Measurements from ENCODE around the gene DHRS7B. TPM values are rescaled to one million over a fixed set of nuclear protein-coding genes. Genes with fewer than 3 reads are reported as not detected.

Gene DHRS7B
- total RNA-seq, 1 donor from 2014 or later: 11.8 TPM

DNA sequence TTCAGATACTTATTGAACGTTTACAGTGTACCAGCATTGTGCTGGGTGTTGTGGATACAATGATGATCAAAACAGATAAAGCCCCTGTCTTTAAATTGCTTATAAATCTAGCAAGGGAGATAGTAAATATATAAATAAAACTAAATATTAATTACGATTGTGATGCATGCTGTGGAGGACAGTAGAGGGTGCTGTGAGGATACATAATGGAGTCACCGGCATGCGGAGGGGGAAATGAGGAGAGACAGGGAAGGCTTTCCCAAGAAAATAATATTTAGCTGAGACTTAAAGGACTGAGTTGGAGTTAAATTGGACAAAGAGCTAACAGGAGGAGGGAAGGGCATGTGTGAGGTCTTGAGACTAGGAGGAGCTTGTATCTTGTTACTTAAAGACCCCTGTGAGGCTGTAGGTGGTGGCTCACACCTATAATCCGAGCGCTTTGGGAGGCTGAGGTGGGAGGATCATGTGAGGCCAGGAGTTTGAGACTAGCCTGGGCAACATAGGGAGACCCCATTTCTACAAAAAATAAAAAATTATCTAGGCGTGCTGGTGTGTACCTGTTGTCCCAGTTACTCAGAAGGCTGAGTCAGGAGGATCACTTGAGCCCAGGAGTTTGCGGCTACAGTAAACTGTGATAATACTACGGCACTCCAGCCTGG is 2.4 kb downstream of the DHRS7B start:
- CTCF ChIA-PET: interaction anchor here (1.4 to 2.3 kb wide), 3 partner anchors 11 to 384 kb away, joined by 5 to 12 read pairs (median 6); no protein-coding TSS in a partner anchor

DNA sequence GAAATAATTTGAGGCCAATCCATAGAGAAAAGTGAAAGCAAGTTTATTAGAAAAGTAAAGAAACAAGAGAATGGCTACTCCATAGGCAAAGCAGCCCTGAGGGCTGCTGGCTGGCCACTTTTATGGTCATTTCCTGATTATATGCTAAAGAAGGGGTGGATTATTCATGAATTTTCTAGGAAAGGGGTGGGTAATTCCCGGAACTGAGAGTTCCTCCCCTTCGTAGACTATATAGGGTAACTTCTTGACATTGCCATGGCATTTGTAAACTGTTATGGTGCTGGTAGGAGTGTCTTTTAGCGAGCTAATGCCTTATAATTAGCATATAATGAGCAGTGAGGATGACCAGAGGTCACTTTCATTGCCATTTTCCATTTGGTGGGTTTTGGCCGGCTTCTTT is 4.4 kb downstream of the DHRS7B start:
- no peak for ATAC-seq (ENCODE audit: low read depth)
- TF ChIP-seq, protein P1, sequence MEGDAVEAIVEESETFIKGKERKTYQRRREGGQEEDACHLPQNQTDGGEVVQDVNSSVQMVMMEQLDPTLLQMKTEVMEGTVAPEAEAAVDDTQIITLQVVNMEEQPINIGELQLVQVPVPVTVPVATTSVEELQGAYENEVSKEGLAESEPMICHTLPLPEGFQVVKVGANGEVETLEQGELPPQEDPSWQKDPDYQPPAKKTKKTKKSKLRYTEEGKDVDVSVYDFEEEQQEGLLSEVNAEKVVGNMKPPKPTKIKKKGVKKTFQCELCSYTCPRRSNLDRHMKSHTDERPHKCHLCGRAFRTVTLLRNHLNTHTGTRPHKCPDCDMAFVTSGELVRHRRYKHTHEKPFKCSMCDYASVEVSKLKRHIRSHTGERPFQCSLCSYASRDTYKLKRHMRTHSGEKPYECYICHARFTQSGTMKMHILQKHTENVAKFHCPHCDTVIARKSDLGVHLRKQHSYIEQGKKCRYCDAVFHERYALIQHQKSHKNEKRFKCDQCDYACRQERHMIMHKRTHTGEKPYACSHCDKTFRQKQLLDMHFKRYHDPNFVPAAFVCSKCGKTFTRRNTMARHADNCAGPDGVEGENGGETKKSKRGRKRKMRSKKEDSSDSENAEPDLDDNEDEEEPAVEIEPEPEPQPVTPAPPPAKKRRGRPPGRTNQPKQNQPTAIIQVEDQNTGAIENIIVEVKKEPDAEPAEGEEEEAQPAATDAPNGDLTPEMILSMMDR (IDR thresholded peaks at IDR 0.05): no peak
- CTCF ChIA-PET: interaction anchor here (2.4 kb wide), 1 partner anchor 12 kb away, joined by 7 read pairs; no protein-coding TSS in a partner anchor
- Mint-ChIP-seq H3K4me3 (no peak overlapping the region), H3K36me3 (ENCODE audit: low read depth) (peaks cover 18% of the 10 kb centered on the region), H3K9me3 (peaks cover 9% of the 10 kb centered on the region), H3K27me3 (no peaks in the 10 kb centered on the region), H3K27ac (no peak overlapping the region), H3K4me1 (peaks cover 22% of the 10 kb centered on the region)
- POLR2A ChIA-PET: no interaction called here
- intact Hi-C loops (cut with micrococcal nuclease): no loop called here
- no peak for DNase-seq

More for the DNA sequence above, 2.4 kb downstream of the DHRS7B start:
- peaks cover 37% of the 10 kb centered on the region for H3K4me1 Mint-ChIP-seq
- peaks cover 16% of the 10 kb centered on the region for H3K36me3 Mint-ChIP-seq (ENCODE audit: low read depth)
- ATAC-seq (ENCODE audit: low read depth) (no peak), DNase-seq (no peak)
- H3K27ac Mint-ChIP-seq: no peak overlapping the region
- TF ChIP-seq, protein P1 (IDR thresholded peaks at IDR 0.05): no peak
- POLR2A ChIA-PET: no interaction called here
- intact Hi-C loops (cut with micrococcal nuclease): loop anchor here (5.0 kb wide), 1 partner anchor 1152 kb away; the partner anchor contains the start of gene AKAP10
- H3K27me3 Mint-ChIP-seq: peaks cover 1% of the 10 kb centered on the region
- peak overlapping the region; percentile 55 for H3K4me3 Mint-ChIP-seq
- H3K9me3 Mint-ChIP-seq: peaks cover 5% of the 10 kb centered on the region

DNA sequence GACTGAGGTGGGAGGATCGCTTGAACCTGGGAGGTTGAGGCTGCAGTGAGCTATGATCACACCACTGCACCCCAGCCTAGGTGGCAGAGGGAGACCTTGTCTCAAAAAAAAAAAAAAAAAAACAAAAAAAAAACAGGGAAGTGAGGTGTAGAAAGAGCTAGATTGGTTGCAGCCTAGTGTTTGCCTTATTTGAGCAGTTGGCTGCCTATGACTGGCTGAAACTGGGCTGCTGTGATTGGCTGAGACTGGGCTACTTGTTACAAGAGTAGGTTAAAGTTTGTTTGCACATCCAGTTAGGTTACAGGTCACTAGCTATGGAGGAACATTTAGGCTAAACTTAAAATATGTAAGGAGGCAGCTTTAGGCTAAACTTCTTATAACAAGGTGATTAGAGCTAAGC is 5.7 kb downstream of the DHRS7B start:
- H3K27me3 Mint-ChIP-seq: no peaks in the 10 kb centered on the region
- peaks cover 9% of the 10 kb centered on the region for H3K36me3 Mint-ChIP-seq (ENCODE audit: low read depth)
- DNase-seq: no peak
- ChIA-PET CTCF (interaction anchor here (2.4 kb wide), 1 partner anchor 13 kb away, joined by 7 read pairs; no protein-coding TSS in a partner anchor), POLR2A (no interaction called here)
- H3K4me1 Mint-ChIP-seq: peaks cover 11% of the 10 kb centered on the region
- H3K9me3 Mint-ChIP-seq: peaks cover 9% of the 10 kb centered on the region
- TF ChIP-seq, protein P1 (IDR thresholded peaks at IDR 0.05): no peak
- intact Hi-C loops (cut with micrococcal nuclease): no loop called here
- no peak overlapping the region for H3K27ac Mint-ChIP-seq
- no peak for ATAC-seq (ENCODE audit: low read depth)
- no peak overlapping the region for H3K4me3 Mint-ChIP-seq

DNA sequence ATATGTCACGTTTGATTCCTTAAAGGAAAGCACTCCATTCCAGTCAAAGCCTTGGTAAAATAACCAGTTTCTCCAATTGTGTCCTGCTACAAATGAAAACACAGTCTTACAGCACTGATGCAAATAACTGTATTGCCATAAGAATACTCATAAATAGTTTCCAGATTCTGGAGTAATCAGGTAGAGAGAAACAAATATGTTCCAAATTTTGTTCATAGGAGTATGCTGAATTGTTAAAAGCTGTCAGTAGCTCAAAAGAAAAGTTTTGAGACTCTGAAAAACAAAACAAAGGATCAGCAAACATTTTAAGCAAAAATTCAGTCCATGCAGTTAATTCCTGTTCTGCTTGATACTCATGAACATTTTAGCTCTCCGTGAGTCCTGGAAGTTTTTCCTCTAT is 7.8 kb downstream of the DHRS7B start:
- ChIA-PET POLR2A (no interaction called here), CTCF (no interaction called here)
- DNase-seq: no peak
- Mint-ChIP-seq H3K27me3 (no peaks in the 10 kb centered on the region), H3K36me3 (ENCODE audit: low read depth) (peaks cover 8% of the 10 kb centered on the region), H3K9me3 (peaks cover 9% of the 10 kb centered on the region), H3K27ac (no peak overlapping the region), H3K4me1 (peaks cover 4% of the 10 kb centered on the region), H3K4me3 (no peak overlapping the region)
- ATAC-seq (ENCODE audit: low read depth): no peak
- TF ChIP-seq, protein P1 (IDR thresholded peaks at IDR 0.05): no peak
- intact Hi-C loops (cut with micrococcal nuclease): no loop called here

DNA sequence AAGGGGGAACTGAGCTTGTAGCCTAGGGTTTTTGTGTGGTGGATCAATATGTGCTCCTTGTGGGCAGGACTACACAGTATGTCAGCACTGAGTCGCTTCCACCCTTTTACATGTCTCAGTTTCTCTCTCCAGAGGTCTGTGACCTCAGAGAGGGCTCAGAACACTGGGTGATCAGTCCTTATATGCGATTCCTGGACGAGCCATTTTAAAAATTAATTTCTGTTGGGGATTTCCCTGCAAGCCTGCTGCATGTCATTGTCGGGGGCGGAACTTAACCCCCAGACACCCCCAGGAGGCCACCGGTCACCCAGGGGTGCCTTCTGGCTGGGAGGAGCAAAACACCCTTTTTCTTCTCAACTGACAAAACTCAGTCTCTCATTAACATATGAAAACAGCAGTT is 14.1 kb downstream of the DHRS7B start:
- ATAC-seq (ENCODE audit: low read depth): peak; percentile 88
- TF ChIP-seq, protein P1 (IDR thresholded peaks at IDR 0.05): no peak
- no peak for DNase-seq
- CTCF ChIA-PET: no interaction called here
- Mint-ChIP-seq H3K27ac (peak overlapping the region; percentile 47), H3K4me3 (peak overlapping the region; percentile 6), H3K9me3 (no peaks in the 10 kb centered on the region), H3K4me1 (peaks cover 26% of the 10 kb centered on the region), H3K27me3 (no peaks in the 10 kb centered on the region), H3K36me3 (ENCODE audit: low read depth) (peaks cover 5% of the 10 kb centered on the region)
- POLR2A ChIA-PET: no interaction called here
- intact Hi-C loops (cut with micrococcal nuclease): no loop called here
